H9 (cell line): ENCODE measurements around the gene STK32C. TPM values are rescaled to one million over a fixed set of nuclear protein-coding genes. Genes with fewer than 3 reads are reported as not detected.

Source experiments
- DNase-seq: peaks from one replicate; pipeline ENCODE4 v3.0.0-alpha.2; 2017
- H2AFZ ChIP-seq: one replicate; pipeline ENCODE4 v1.6.1; 2013; ENCODE audit warnings: mild to moderate bottlenecking, low read length, control low read depth, moderate library complexity
- H2AK5ac ChIP-seq: 2 replicates; pipeline ENCODE4 v1.6.1; 2013; ENCODE audit warnings: low read length, control low read depth, mixed read lengths; ENCODE audit not compliant: insufficient read length
- H2BK120ac ChIP-seq: one replicate; pipeline ENCODE4 v1.6.1; 2013; ENCODE audit warnings: low read depth, mild to moderate bottlenecking, low read length, control low read depth, inconsistent platforms; ENCODE audit not compliant: poor library complexity, severe bottlenecking
- H2BK12ac ChIP-seq: 2 replicates; pipeline ENCODE4 v1.6.1; 2013; ENCODE audit warnings: low read length, control low read depth, mixed read lengths, low read depth; ENCODE audit not compliant: insufficient read length
- H2BK15ac ChIP-seq: 2 replicates; pipeline ENCODE4 v1.6.1; 2013; ENCODE audit warnings: low read depth, low read length, control low read depth
- H2BK20ac ChIP-seq: one replicate; pipeline ENCODE4 v1.6.1; 2013; ENCODE audit warnings: low read depth, mild to moderate bottlenecking, low read length, control low read depth, inconsistent platforms; ENCODE audit not compliant: poor library complexity, severe bottlenecking
- H2BK5ac ChIP-seq: 2 replicates; pipeline ENCODE4 v1.6.1; 2013; ENCODE audit warnings: low read length, control low read depth, mixed read lengths; ENCODE audit not compliant: insufficient read length
- H3K14ac ChIP-seq: 2 replicates; pipeline ENCODE4 v1.6.1; 2013; ENCODE audit warnings: low read length, control low read depth; ENCODE audit not compliant: insufficient read depth
- H3K18ac ChIP-seq: 2 replicates; pipeline ENCODE4 v1.6.1; 2013; ENCODE audit warnings: low read depth, mild to moderate bottlenecking, mixed read lengths, low read length, control low read depth; ENCODE audit not compliant: insufficient read length
- H3K23ac ChIP-seq: 2 replicates; pipeline ENCODE4 v1.6.1; 2013; ENCODE audit warnings: low read length, control low read depth, mixed read lengths, low read depth; ENCODE audit not compliant: insufficient read length
- H3K23me2 ChIP-seq: 2 replicates; pipeline ENCODE4 v1.6.1; 2013; ENCODE audit warnings: low read depth, mild to moderate bottlenecking, mixed read lengths, low read length, control low read depth; ENCODE audit not compliant: insufficient read length, poor library complexity, severe bottlenecking
- H3K27ac ChIP-seq: 2 replicates; pipeline ENCODE4 v1.5.1; 2013; ENCODE audit warnings: low read length, control low read depth, mixed read lengths, low read depth; ENCODE audit not compliant: insufficient read length
- H3K27me3 ChIP-seq: 2 replicates; pipeline ENCODE4 v1.6.1; 2013; ENCODE audit warnings: low read length, control low read depth, inconsistent platforms; ENCODE audit not compliant: insufficient read depth
- H3K4ac ChIP-seq: 2 replicates; pipeline ENCODE4 v1.6.1; 2013; ENCODE audit warnings: low read depth, mild to moderate bottlenecking, control low read depth, inconsistent platforms, low read length, moderate library complexity
- H3K4me1 ChIP-seq: 2 replicates; pipeline ENCODE4 v1.6.1; 2013; ENCODE audit warnings: low read length, control low read depth, inconsistent platforms; ENCODE audit not compliant: insufficient read depth
- H3K4me2 ChIP-seq: 2 replicates; pipeline ENCODE4 v1.6.1; 2013; ENCODE audit warnings: low read length, control low read depth, mixed read lengths; ENCODE audit not compliant: insufficient read length, insufficient read depth
- H3K56ac ChIP-seq: 2 replicates; pipeline ENCODE4 v1.6.1; 2013; ENCODE audit warnings: low read depth, mild to moderate bottlenecking, mixed read lengths, low read length, control low read depth; ENCODE audit not compliant: insufficient read length
- H3K79me1 ChIP-seq: 2 replicates; pipeline ENCODE4 v1.6.1; 2013; ENCODE audit warnings: low read depth, mild to moderate bottlenecking, moderate library complexity, low read length, control low read depth, inconsistent platforms; ENCODE audit not compliant: insufficient read depth, poor library complexity, severe bottlenecking
- H3K79me2 ChIP-seq: 2 replicates; pipeline ENCODE4 v1.6.1; 2013; ENCODE audit warnings: low read length, control low read depth, inconsistent platforms; ENCODE audit not compliant: insufficient read depth
- H3K9ac ChIP-seq: 2 replicates; pipeline ENCODE4 v1.6.1; 2013; ENCODE audit warnings: low read length, control low read depth, mixed read lengths; ENCODE audit not compliant: insufficient read length; ENCODE audit errors: extremely low read depth
- H3K9me3 ChIP-seq: one replicate; pipeline ENCODE4 v1.6.1; 2013; ENCODE audit warnings: low read depth, low read length, inconsistent platforms; ENCODE audit not compliant: control insufficient read depth
- H3T11ph ChIP-seq: one replicate; pipeline ENCODE4 v1.6.1; 2013; ENCODE audit warnings: mild to moderate bottlenecking, low read length, control low read depth, inconsistent platforms
- H4K20me1 ChIP-seq: one replicate; pipeline ENCODE4 v1.6.1; 2013; ENCODE audit not compliant: control insufficient read depth, insufficient read length, insufficient read depth
- H4K5ac ChIP-seq: 2 replicates; pipeline ENCODE4 v1.6.1; 2013; ENCODE audit warnings: low read depth, mild to moderate bottlenecking, mixed read lengths, low read length, control low read depth; ENCODE audit not compliant: insufficient read length
- H4K8ac ChIP-seq: replicated peaks from 2 replicates; pipeline ENCODE4 v1.6.1; 2013; ENCODE audit warnings: low read length, control low read depth, mixed read lengths, low read depth; ENCODE audit not compliant: insufficient read length
- H4K91ac ChIP-seq: 2 replicates; pipeline ENCODE4 v1.6.1; 2013; ENCODE audit warnings: low read depth, mild to moderate bottlenecking, moderate library complexity, mixed read lengths, low read length, control low read depth; ENCODE audit not compliant: insufficient read length
- H3K27ac Mint-ChIP-seq, 3 experiments: 2 replicates in 2 of 3; 3 replicates in 1 of 3; pipeline ENCODE4 v1.8.0; 2020 to 2021; ENCODE audit warnings: mixed read lengths in 3 of 3, mild to moderate bottlenecking in 1 of 3, moderate library complexity in 1 of 3
- H3K27me3 Mint-ChIP-seq: 2 replicates; pipeline ENCODE4 v1.8.0; 2021; ENCODE audit warnings: low read depth, mild to moderate bottlenecking, moderate library complexity, mixed read lengths
- H3K36me3 Mint-ChIP-seq, 3 experiments: 2 replicates in 2 of 3; 3 replicates in 1 of 3; pipeline ENCODE4 v1.8.0; 2020 to 2021; ENCODE audit warnings: low read depth in 3 of 3, mixed read lengths in 3 of 3; ENCODE audit not compliant: insufficient read depth in 1 of 3
- H3K4me1 Mint-ChIP-seq, 2 experiments: 2 replicates each; pipeline ENCODE4 v1.8.0; 2020; ENCODE audit warnings: mixed read lengths in 2 of 2
- H3K4me3 Mint-ChIP-seq, 2 experiments: 2 replicates in 1 of 2; 3 replicates in 1 of 2; pipeline ENCODE4 v1.8.0; 2020 to 2021; ENCODE audit warnings: mild to moderate bottlenecking in 2 of 2, mixed read lengths in 2 of 2, moderate library complexity in 1 of 2
- H3K9me3 Mint-ChIP-seq, 2 experiments: 2 replicates in 1 of 2; 3 replicates in 1 of 2; pipeline ENCODE4 v1.8.0; 2020; ENCODE audit warnings: mild to moderate bottlenecking in 2 of 2, mixed read lengths in 2 of 2, moderate library complexity in 1 of 2
- WGBS: extraction: QIAGEN DNeasy Blood & Tissue Kit; methylation state at CpG from one replicate; pipeline ENCODE4 v1.1.7; 2013; ENCODE audit warnings: missing lambda C conversion rate, low lambda C conversion rate, mixed read lengths; ENCODE audit not compliant: insufficient read length; ENCODE audit errors: extremely low coverage; 5-methylcytosine and 5-hydroxymethylcytosine counted together
- total RNA-seq: library from RNA; stranded (reverse); gene quantifications from 2 replicates; pipeline ENCODE4 v1.2.1, GENCODE V29; 2021
- TF ChIP-seq, protein P1 (sequence below): fragments of 200-600 bp; sonication (generic); conservative IDR thresholded peaks from 3 replicates; pipeline ENCODE4 v1.8.0; 2021; ENCODE audit warnings: antibody characterized with exemption, mild to moderate bottlenecking

STK32C gene
- total RNA-seq, 1 experiment from 2014 or later = 11.3 TPM

DNA sequence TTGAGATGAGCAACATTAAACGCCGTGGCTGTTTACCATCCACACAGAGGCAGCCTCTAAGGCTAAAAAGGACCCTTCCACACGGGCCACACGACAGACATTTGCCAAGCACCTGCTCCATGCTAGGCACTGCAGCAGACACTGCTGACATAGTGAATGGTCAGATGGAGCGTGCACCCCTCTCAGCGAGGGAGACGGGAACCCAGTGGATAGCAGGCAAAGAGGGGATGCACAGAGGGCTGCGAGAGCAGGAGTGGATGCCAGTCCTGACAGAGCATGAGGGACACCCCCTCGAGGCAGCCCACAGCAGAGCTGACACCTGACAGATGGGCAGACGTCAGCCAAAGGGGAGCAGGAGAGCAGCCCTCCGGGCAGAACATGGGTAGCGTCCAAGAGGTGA lies 5.6 kb upstream of the STK32C start:
- no peak overlapping the region for H3K27ac ChIP-seq
- no peak overlapping the region for H2BK12ac ChIP-seq
- no peak overlapping the region for H2BK5ac ChIP-seq
- H3K36me3 Mint-ChIP-seq = peaks cover 0 to 2% (median 0%) of the 10 kb centered on the region in 3 experiments; a peak in 1 of 7 replicates
- H2BK20ac ChIP-seq = no peak overlapping the region
- no peak overlapping the region for H2AFZ ChIP-seq
- TF ChIP-seq, protein P1, sequence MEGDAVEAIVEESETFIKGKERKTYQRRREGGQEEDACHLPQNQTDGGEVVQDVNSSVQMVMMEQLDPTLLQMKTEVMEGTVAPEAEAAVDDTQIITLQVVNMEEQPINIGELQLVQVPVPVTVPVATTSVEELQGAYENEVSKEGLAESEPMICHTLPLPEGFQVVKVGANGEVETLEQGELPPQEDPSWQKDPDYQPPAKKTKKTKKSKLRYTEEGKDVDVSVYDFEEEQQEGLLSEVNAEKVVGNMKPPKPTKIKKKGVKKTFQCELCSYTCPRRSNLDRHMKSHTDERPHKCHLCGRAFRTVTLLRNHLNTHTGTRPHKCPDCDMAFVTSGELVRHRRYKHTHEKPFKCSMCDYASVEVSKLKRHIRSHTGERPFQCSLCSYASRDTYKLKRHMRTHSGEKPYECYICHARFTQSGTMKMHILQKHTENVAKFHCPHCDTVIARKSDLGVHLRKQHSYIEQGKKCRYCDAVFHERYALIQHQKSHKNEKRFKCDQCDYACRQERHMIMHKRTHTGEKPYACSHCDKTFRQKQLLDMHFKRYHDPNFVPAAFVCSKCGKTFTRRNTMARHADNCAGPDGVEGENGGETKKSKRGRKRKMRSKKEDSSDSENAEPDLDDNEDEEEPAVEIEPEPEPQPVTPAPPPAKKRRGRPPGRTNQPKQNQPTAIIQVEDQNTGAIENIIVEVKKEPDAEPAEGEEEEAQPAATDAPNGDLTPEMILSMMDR = no peak
- no peak overlapping the region for H4K5ac ChIP-seq
- H3K9ac ChIP-seq = no peak overlapping the region
- H2BK120ac ChIP-seq = no peak overlapping the region
- no peak overlapping the region; a peak in 1 of 7 replicates for H3K27ac Mint-ChIP-seq
- H3K4ac ChIP-seq = no peak overlapping the region
- no peak overlapping the region for H3T11ph ChIP-seq
- H3K79me1 ChIP-seq = no peaks in the 10 kb centered on the region
- H3K4me3 Mint-ChIP-seq = no peak overlapping the region
- peaks cover 4% of the 10 kb centered on the region for H4K20me1 ChIP-seq
- H3K23ac ChIP-seq = no peak overlapping the region
- no peak overlapping the region for H2BK15ac ChIP-seq
- no peak overlapping the region for H3K4me2 ChIP-seq
- H3K27me3 Mint-ChIP-seq = peaks cover 54% of the 10 kb centered on the region
- no peak overlapping the region for H4K91ac ChIP-seq
- no peak for DNase-seq
- H3K9me3 Mint-ChIP-seq = peaks cover 4 to 5% of the 10 kb centered on the region in 2 experiments; a peak in 4 of 5 replicates
- H3K79me2 ChIP-seq = peaks cover 2% of the 10 kb centered on the region; the same call in 1 of the 2 replicates
- no peak overlapping the region for H3K14ac ChIP-seq
- no peak overlapping the region for H3K18ac ChIP-seq
- H3K4me1 Mint-ChIP-seq = peaks cover 7 to 9% of the 10 kb centered on the region in 2 experiments
- peaks cover 9% of the 10 kb centered on the region for H3K23me2 ChIP-seq
- H2AK5ac ChIP-seq = no peak overlapping the region
- no CpG with 5 or more reads among the region's 12 CpGs for WGBS
- H3K27me3 ChIP-seq = peaks cover 13% of the 10 kb centered on the region; the same call in 1 of the 2 replicates
- no peak overlapping the region for H4K8ac ChIP-seq
- no peak overlapping the region for H3K56ac ChIP-seq
- H3K4me1 ChIP-seq = no peaks in the 10 kb centered on the region
- H3K9me3 ChIP-seq = no peaks in the 10 kb centered on the region
